GM21737 (cell line): Measurements from ENCODE around the gene KRTAP3-1.
"Not testable (repeated sequence)": the region's sequence is repeated elsewhere in the genome, so short reads cannot be mapped to it uniquely, and the experiment has no call there.

Experiments used
- ATAC-seq: cut with Tn5 transposase; IDR thresholded peaks from one replicate; pipeline ENCODE4 v1.9.1; 2021; ENCODE audit warnings: mild to moderate bottlenecking, moderate library complexity; ENCODE audit not compliant: unreplicated experiment

KRTAP3-1 gene

DNA sequence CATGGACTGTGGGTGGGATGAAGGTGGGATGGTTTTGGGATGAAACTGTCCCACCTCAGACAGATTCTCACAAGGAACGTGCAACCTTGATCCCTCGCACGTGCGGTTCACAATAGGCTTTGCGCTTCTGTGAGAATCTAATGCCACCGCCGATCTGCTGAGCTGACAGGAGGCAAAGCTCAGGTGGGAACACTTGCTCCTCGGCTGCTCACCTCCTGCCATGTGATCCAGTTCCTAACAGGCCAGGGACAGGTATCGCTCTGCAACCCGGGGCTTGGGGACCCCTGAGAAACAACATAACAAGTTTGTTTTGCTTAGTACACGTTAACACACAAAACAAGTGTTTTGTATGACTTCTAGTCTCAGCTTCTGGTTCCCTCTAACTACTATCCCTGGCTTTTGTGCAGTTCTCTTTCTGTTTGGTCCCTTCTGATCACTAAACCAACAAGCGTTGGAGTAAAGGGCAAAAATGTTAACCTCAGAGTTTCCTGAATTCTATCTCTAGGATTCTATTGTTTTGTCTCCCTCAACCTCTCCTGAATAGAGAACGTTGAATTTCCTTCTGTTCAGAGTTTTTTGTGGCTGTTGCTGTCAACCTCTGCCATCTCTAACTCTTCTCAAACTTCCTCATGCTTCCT, 7.8 kb upstream of the KRTAP3-1 start:
- ATAC-seq = no peak

DNA sequence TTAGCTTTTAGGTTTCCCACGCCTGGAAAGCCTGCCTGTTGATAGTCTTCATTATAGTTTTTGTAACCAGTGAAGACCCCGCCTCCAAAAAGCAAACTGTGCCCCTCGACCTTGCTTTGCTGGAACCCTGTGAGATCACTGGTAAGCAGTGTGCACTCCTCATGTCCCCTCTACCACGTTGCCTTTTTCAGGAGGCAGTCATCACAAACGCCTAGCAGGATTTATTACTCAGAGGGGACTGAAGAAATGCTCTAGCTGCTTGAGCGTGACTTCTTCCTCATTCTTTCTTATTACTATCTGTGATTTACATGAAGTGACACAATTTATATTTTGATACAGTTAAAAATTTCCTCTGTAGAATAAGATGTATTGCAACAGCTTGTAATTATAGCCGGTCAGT, 6.5 kb upstream of the KRTAP3-1 start:
- no peak for ATAC-seq

DNA sequence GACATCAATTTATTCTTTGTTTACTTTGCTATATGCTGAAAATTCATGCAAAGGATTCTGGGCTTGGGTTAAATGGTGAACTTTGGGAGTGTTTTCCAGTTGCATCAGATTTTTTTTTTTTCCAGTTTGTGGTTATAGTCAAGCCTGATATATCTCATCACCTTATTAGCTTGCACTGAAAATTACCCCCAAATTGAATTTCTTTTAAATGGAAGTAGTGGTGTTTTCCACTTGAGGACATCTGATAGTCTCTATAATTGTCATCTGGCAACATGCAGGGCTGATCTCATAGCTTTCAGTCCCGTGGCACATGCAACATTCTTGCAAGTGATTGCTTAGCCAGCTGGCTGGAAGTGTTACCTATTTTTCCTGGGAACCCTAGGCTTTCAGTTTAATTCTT, 4.7 kb upstream of the KRTAP3-1 start:
- ATAC-seq = no peak

DNA sequence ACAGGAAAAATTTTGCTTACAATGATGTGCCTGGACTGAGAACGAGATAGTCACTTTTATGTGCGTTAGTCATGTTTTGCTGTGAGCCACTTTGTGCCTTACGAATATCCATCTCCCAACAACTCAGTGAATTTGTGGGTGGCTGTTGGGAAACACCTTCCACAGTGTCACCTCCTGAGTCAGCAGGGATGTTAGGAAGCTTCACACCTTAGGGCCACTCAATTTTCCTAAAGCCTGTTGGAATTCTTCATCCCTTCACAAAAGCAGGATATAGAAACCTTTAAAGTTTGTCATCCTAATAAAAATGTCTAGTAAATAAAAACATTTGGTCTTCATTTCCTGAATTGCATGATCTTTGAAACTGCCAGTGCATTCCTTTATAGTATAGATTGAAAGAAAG, 4.3 kb upstream of the KRTAP3-1 start:
- ATAC-seq = no peak

DNA sequence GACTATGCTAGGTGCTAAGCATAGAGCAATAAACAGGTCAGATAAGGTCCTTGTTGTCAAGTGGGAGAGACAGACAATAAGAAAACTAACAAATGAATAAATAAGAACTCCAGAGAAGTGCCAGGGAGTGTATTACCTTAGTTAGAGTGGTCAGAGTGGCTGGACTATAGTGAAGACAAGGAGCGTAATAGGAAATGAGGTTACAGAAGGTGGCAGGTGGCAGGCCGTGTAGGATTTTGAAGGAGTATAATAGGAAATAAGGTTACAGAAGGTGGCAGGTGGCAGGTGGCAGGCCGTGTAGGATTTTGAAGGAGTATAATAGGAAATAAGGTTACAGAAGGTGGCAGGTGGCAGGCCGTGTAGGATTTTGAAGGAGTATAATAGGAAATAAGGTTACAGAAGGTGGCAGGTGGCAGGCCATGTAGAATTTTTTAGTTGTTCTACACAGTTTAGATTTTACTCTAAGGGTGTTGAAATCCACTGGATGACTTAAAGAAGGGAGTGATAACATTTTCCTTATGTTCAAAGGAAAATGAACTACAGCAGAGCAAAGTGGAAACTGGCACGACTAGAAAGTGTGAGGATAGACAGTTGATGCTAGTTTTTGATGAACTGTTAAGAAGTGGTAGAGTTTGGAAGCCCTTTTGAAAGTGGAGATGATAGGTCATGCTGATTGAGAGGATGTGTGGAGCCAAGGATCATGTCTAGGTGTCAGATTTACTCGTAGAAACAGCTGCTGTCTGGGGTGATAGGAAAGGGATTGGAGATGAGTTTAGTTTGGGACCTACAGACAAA, 3.6 kb upstream of the KRTAP3-1 start:
- no peak for ATAC-seq

DNA sequence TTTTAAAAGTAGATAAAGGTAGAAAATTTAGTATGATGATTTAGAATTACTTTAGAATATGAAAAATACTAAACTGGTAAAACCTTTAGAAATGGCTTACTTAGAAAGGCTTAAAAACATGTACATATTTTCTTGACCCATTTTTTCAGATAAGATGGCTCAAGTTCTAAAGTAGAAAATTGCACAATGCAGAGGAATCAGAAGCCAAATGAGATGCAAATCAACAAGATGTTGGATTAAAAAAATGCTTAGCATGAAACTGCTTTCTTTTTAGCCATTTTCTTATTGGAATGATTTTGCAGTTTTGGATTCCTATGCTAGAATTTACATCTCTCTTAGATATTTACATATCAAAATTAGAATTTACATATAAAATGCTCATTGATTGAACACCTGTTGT, 1.5 kb upstream of the KRTAP3-1 start:
- ATAC-seq = no peak

DNA sequence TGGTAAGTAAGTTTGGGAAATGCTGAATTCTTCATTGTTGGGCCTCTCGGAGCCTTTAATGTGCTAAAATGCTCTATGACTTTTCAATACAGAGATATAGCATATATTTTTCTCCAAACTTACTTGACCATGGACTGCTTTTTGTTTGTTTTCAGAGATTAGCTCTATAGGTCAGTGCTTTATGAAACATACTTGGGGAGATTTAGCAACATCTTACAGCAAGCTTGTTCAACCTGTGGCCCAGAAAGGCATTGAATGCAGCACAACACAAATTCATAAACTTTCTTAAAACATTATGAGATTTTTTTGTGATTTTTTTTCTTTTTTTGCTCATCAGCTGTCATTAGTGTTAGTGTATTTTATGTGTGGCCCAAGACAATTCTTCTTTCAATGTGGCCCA, 1.0 kb upstream of the KRTAP3-1 start:
- ATAC-seq = no peak

DNA sequence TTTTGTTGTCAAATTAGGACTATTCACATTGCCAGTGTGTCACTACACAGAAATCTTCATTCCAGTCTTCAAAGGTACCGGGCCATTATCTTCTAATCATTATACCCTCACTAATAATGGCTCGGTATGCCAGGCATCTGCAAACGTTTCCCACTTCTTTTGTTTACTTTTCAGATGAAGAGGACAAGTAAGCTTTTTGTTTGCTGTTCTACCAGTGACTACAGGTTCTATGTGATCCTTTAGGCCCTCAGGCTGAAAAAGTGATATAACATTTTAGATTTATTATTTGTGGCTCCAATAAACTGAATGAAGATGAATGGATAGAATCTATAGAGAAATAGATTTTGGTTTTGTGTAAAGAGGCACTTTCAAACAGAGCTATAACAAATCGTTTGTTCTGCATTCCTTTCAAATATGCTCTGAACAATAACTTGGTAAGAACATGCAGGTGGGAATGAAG, 403 bp upstream of the KRTAP3-1 start:
- no peak for ATAC-seq

DNA sequence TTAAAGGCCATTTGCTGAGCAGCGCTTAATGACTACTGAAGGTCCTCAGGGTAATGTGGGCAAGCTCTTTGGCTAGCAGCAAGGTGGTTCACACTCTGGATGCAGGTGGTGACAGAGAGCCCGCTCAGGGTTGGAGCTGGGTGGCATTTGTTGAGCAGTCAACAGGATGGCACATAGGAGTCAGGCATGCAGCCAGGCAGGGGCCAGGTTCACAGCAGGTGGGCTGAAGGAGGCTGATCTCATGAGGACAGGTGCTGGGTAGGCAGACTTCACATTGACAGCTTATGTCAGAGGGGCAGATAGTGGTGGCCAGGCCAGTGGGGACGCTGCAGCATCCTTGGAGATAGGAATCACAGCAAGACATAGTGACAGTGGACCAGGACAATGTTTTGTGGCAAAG, 4.5 kb downstream of the KRTAP3-1 start:
- no peak for ATAC-seq

DNA sequence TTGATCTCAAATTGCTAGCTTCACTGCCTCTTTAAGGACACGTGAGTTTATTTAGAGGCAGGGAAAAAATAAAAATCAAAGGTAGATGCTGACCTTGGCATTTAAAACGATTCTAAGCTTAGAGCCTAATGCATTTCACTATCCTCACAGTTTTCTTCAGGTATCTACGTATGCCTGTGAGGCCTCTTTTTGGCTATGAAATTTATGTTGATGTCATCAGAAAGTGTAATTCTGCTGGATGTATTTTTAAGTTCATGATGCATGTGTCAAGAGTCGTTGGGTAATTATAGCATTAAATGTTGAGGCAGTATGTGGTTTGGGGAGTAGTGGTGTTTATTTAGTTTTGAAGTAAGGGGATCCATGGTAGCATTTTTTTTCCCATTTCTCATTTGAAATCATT, 5.0 kb downstream of the KRTAP3-1 start:
- ATAC-seq = no peak

DNA sequence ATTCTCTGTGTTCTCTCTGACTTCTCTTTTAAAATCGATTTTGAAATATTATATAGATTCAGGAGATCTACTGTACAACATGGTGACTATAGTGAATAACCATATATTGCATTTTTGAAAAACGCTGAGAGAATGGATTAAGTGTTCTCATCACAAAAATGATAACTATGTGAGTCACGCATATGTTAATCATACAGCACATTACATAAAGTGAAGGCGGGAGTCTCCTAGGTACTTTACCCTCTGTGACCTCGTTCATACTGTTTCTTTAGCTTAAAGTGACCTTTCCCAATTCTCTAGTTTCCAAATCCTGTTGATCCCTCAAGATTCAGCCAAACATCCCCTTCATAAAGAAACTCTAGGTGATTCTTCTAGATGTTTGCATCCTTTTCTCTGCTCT, 6.1 kb downstream of the KRTAP3-1 start:
- no peak for ATAC-seq

DNA sequence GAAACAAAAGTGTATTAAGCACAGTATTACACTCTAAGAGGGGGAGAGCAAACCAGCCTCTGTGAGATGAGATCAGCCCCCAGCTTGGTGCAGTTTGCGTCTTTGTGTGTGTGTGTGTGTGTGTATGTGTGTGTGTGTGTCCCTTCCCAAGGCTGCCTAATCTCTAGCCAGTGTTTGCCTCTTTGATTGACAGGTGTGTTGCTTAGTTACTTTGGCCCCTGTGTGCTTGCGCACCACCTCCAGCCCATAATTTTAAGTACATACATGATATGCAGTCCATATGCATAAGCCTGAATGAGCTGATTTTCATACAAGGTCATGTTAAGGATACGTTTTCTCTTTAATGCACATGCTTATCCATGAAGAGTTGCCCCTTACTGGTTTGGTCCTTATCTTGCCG, 7.1 kb downstream of the KRTAP3-1 start:
- no peak for ATAC-seq

DNA sequence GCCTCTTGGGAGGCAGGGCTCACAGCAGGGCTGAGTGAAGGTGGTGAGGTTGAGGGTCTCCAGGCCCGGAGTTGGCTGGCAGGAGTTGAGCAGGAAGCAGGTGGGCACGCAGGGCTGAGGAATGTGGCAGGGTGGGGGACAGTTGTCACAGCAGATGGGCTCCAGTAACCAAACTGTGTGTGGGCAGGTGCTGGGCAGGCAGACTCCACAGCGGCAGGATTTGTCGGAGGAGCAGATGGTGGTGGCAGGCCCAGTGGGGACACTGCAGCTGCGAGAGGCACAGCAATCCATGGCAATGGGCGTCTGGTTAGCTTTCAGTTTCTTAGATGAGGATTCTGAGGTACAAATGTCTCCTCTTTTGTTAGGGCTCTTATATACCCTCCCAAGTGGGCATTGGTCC, 9.4 kb downstream of the KRTAP3-1 start, which contains the start of gene KRTAP3-2:
Gene KRTAP3-2, minus strand, starts transcription at position 344 of the 400 bp plus-strand sequence. Its CDS starts 53 bp downstream, at position 291.
- not testable (repeated sequence) for ATAC-seq

DNA sequence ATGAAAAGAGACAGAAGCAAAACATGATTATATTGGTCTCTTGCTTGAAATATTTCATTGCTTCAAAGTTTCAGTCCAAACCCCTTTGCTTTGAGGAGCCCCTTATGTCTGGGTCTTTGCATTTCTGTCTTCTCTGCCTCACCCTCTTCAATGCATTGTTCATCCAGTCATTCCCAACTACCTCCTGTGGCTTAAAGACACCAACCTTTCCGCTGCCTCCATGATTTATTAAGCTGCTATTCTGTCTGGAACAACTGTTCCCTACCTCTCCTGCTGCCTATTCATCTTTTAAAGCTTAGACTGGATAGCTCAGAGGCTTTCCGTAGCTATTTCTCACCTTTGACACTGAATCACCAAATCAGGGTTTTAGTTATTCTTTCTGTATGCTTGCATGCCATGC, 11.6 kb downstream of the KRTAP3-1 start:
- no peak for ATAC-seq

DNA sequence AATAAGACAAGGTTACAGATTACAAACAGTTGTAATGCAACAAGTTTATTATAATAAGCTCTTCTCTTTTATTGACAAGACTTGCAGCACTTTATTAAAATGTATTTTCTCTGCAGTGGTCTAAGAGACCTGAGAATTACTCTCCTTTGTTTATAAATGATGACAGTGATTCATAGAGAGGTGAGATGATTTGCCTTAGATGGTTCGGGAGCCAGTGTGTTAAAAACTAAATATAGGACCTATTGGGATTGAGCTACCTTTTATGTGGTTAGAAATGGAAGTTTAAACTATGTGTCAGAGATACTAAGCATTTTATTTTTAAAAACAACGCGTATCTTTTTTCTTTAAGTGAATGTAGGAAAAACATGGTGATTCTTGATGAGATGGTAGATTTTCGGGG, 12.1 kb downstream of the KRTAP3-1 start:
- ATAC-seq = no peak

DNA sequence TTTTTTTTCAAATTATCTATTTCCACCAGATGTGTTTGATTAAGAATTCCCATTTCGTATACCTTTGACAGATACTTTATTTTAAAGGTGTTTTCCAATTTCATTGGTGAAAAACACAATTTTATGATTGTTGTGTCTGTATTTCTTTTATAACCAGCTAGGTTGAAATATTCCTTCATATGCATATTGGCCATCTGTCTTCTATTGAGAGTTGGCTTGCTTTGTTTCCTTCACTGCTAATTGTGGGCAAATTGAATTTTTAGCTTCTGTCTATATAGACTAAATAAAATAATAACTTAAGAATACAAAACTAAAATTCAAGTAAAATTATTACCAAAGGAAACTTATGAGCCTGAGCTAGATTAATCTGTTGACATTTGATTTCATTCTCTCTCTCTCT, 13.8 kb downstream of the KRTAP3-1 start:
- ATAC-seq = no peak

DNA sequence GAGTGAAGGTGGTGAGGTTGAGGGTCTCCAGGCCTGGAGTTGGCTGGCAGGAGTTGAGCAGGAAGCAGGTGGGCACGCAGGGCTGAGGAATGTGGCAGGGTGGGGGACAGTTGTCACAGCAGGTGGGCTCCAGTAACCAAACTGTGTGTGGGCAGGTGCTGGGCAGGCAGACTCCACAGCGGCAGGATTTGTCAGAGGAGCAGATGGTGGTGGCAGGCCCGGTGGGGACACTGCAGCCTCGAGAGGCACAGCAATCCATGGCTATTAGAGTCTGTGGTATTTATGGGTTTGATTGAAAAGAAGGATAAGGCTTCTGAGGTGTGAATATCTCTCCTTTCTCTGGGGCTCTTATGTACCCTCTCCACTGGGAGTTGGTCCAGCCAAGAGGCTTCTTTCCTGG, 15.1 kb downstream of the KRTAP3-1 start, which contains the start of gene KRTAP3-3:
Gene KRTAP3-3, minus strand, starts transcription at position 326 of the 400 bp plus-strand sequence. Its CDS starts 67 bp downstream, at position 259.
- ATAC-seq = no peak

DNA sequence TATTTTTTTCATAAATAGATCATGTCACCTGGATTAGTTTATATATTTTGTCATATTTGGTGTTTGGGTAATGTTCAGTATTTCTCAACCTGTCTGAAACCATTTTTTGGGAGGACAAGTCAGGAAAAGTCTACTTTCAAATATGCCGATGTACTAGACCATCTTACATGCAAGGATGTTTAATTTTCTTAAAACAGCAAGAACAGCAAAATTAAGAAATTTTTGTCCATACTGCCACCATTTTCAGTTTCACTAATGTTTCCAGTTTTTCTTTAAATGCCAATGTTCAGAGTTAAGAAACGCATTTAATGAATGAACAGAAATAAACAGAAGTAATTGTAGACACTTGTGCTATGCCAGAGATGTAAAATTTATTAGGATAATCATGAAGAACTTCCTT, 15.8 kb downstream of the KRTAP3-1 start:
- ATAC-seq = no peak

DNA sequence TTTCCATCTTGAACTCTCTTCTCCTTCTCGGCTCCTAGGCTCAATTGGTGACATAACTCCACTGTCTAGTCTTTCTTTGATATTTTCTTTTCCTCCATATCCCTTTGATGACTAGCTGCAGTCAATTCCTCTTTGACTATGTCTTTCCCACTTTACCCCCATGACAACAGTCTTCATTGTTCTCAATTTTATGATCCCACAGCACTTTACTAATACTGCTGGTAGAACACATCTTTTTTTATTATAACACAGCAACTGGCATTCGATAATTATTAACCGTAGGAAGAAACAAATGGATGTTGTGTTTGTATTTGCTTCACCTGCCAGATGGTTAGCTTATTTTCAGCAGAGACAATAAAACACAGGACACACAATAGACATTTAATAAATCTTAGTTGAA, 16.3 kb downstream of the KRTAP3-1 start:
- no peak for ATAC-seq

DNA sequence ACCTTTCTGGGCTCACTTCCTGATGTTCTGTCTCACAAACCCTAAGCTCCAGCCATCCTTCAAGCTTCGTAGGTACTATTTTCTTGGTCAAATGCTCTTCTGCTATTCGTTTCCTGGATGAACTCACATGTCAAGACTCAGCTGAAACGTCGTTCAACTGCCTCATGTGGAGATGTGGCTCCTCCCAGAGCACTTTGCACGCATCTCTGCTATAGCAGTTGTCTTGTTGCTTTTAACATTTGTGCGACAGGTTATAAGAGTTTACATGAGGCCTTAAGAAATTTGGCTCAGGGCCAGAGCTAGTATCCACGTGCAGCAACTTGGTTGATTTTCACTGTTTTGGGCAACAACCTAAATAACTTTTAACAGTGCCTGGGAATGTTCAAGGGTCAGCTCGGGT, 22.0 kb downstream of the KRTAP3-1 start:
- ATAC-seq = no peak

DNA sequence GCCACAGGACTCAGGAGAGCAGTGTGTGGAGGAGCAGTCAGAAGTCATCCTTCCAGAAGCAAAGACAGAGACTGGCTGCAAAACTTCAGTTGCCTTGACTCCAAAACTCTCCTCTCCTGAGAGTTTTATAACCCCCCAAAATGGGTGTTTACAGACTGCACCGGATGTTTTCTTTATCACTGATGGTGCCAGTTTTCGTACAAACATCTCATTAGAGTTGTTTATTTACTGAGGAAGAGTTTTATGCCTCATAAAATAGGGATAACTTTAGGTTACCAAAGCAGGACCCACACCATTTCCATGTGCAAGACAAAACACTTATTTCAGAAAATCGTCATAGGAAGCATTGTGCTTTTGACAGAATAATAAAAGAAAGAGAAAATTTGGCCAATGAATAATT, 24.7 kb downstream of the KRTAP3-1 start, which contains the start of gene KRT40:
Gene KRT40, minus strand, starts transcription at position 101 of the 400 bp plus-strand sequence. Its CDS starts 53 bp downstream, at position 48.
- ATAC-seq = no peak

DNA sequence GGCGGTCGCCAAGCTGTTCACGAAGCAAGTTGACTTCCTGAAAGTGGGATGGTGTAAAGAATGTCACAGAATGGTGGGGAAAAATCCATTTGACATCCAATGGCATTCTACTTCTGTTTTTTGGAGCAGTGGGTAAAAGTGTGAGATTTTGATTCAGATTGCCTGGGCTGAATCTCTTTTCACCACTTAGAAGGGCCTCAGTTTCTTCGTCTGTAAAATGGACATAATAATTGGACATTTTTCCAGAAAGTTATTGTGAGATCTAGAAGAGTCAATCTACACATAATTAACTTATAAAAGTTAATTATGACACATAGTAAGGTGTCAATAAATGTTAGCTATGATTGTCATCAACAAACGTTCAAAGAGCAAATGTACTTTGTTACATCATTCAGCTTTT, 27.8 kb downstream of the KRTAP3-1 start:
- no peak for ATAC-seq
